K562 (cell line): ENCODE results near the gene RAP1A. TPM values are rescaled to one million over a fixed set of nuclear protein-coding genes. Genes with fewer than 3 reads are reported as not detected.
A peak's percentile ranks its signal among the peaks of the same experiment; 100 is the strongest.

ENCODE experiments used
- CAMTA2 ChIP-seq: fragments of 250-450 bp; sonication (Bioruptor Pico); conservative IDR thresholded peaks from 2 replicates; pipeline ENCODE4 v1.5.1; 2022
- CUX1 ChIP-seq: fragments of 200-800 bp; sonication (Bioruptor generic); IDR thresholded peaks from 2 replicates; pipeline ENCODE4 v1.6.1; 2016; ENCODE audit warnings: missing genetic modification characterization, missing compliant biosample characterization
- JUNB ChIP-seq: fragments of 450-650 bp; formaldehyde crosslinking; conservative IDR thresholded peaks from 2 replicates; pipeline ENCODE4 v1.4.0; 2020; ENCODE audit warnings: mild to moderate bottlenecking
- NCOA2 ChIP-seq, 2 experiments: fragments of 450-650 bp; IDR thresholded peaks; 2 replicates each; pipeline ENCODE4 v1.6.1; 2018; ENCODE audit warnings: mild to moderate bottlenecking in 2 of 2, moderate library complexity in 1 of 2; ENCODE audit not compliant: partially characterized antibody in 2 of 2
- SIX5 ChIP-seq, 2 experiments: IDR thresholded peaks; 2 replicates each; pipeline ENCODE4 v1.6.1; 2011; ENCODE audit warnings: low read length in 2 of 2, borderline replicate concordance in 1 of 2, low read depth in 1 of 2, mild to moderate bottlenecking in 1 of 2, moderate library complexity in 1 of 2; ENCODE audit not compliant: insufficient read depth in 1 of 2
- ZNF263 ChIP-seq: sonication (generic); formaldehyde crosslinking; IDR thresholded peaks from 2 replicates; pipeline ENCODE4 v1.8.0; 2022; ENCODE audit warnings: mild to moderate bottlenecking, missing genetic modification reagents, borderline replicate concordance
- ZNF408 ChIP-seq: fragments of 250-450 bp; sonication (Bioruptor Pico); IDR thresholded peaks from 2 replicates; pipeline ENCODE4 v1.4.0; 2020; ENCODE audit warnings: low read depth, mild to moderate bottlenecking, moderate library complexity
- ZNF584 ChIP-seq: fragments of 200-800 bp; sonication (Bioruptor generic); IDR thresholded peaks from 2 replicates; pipeline ENCODE4 v1.6.1; 2016; ENCODE audit warnings: low read depth, mild to moderate bottlenecking, missing genetic modification characterization, missing compliant biosample characterization
- ZNF766 ChIP-seq: fragments of 200-800 bp; sonication (Bioruptor generic); conservative IDR thresholded peaks from 2 replicates; pipeline ENCODE4 v1.6.1; 2016; ENCODE audit warnings: missing genetic modification characterization, missing compliant biosample characterization
- polyA plus RNA-seq, 8 experiments: library from polyadenylated mRNA; depleted of rRNA in 4 of 8; stranded (reverse) in 5 of 8; unstranded in 3 of 8; fragments of >200 nt; fragmentation: Nextera tagmentation in 2 of 8; fragmentation: Illumina TruSeq in 1 of 8; extraction: Ambion mirVana in 2 of 8; extraction: Trizol in 1 of 8; gene quantifications; 2 replicates each; pipeline versions ENCODE4 v1.2.1 to v1.2.3, GENCODE V29; 2011 to 2014; ENCODE audit warnings: inconsistent platforms in 1 of 8, missing spikeins in 1 of 8
- total RNA-seq, 7 experiments: library from RNA; depleted of rRNA in 6 of 7; stranded (reverse); fragments of >200 nt in 6 of 7; fragmentation: Illumina TruSeq in 2 of 7; extraction: Trizol in 2 of 7; gene quantifications; 2 replicates each; pipeline versions ENCODE4 v1.2.1 to v1.2.3, GENCODE V29; 2011 to 2021; ENCODE audit warnings: low replicate concordance in 1 of 7
- TF ChIP-seq, protein P1 (sequence below): fragments of 250-450 bp; sonication (Bioruptor Pico); IDR thresholded peaks from 2 replicates; pipeline ENCODE4 v1.5.0; 2020; ENCODE audit warnings: mild to moderate bottlenecking
- TF ChIP-seq, protein P2 (sequence below): sonication (generic); formaldehyde crosslinking; IDR thresholded peaks from 2 replicates; pipeline ENCODE4 v1.8.0; 2022; ENCODE audit warnings: mild to moderate bottlenecking, missing genetic modification reagents, borderline replicate concordance
- TF ChIP-seq, protein P3 (sequence below), 2 experiments: fragments of 450-650 bp in 1 of 2; IDR thresholded peaks; 2 replicates each; pipeline ENCODE4 v1.6.1; 2011 to 2017; ENCODE audit warnings: low read depth in 2 of 2, antibody characterized with exemption in 1 of 2, borderline replicate concordance in 1 of 2, low read length in 1 of 2, mild to moderate bottlenecking in 1 of 2, mixed read lengths in 1 of 2; ENCODE audit not compliant: control insufficient read depth in 1 of 2

RAP1A gene
- total and polyA plus RNA-seq, 9 of the 15 experiments (the other 6 are each of a cell fraction or from before 2014, with no cell fraction given) = 13.4 to 86.2 (median 32.5) TPM

- TF ChIP-seq CAMTA2 (CRISPR knock-in tag) = no peak
- TF ChIP-seq ZNF408 = no peak
- TF ChIP-seq CUX1 = no peak
- TF ChIP-seq ZNF584 (CRISPR knock-in tag) = peak; percentile 94
- no peak; the same call in 1 of the 2 replicates for TF ChIP-seq ZNF766 (CRISPR knock-in tag)
- no peak for TF ChIP-seq SIX5 (IDR thresholded peaks at IDR 0.05; ENCODE audit: borderline replicate concordance in 1 of 2, insufficient read depth in 1 of 2, low read depth in 1 of 2, low read length in 2 of 2)
- TF ChIP-seq JUNB (CRISPR knock-in tag) = no peak
- TF ChIP-seq, protein P1, sequence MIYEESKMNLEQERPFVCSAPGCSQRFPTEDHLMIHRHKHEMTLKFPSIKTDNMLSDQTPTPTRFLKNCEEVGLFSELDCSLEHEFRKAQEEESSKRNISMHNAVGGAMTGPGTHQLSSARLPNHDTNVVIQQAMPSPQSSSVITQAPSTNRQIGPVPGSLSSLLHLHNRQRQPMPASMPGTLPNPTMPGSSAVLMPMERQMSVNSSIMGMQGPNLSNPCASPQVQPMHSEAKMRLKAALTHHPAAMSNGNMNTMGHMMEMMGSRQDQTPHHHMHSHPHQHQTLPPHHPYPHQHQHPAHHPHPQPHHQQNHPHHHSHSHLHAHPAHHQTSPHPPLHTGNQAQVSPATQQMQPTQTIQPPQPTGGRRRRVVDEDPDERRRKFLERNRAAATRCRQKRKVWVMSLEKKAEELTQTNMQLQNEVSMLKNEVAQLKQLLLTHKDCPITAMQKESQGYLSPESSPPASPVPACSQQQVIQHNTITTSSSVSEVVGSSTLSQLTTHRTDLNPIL (CRISPR knock-in tag) = no peak
- TF ChIP-seq ZNF263 (CRISPR knock-in tag) = peak; percentile 82
- TF ChIP-seq, protein P2, sequence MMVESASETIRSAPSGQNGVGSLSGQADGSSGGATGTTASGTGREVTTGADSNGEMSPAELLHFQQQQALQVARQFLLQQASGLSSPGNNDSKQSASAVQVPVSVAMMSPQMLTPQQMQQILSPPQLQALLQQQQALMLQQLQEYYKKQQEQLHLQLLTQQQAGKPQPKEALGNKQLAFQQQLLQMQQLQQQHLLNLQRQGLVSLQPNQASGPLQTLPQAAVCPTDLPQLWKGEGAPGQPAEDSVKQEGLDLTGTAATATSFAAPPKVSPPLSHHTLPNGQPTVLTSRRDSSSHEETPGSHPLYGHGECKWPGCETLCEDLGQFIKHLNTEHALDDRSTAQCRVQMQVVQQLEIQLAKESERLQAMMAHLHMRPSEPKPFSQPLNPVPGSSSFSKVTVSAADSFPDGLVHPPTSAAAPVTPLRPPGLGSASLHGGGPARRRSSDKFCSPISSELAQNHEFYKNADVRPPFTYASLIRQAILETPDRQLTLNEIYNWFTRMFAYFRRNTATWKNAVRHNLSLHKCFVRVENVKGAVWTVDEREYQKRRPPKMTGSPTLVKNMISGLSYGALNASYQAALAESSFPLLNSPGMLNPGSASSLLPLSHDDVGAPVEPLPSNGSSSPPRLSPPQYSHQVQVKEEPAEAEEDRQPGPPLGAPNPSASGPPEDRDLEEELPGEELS (CRISPR knock-in tag) = no peak
- TF ChIP-seq NCOA2 (IDR thresholded peaks at IDR 0.05; ENCODE audit: partially characterized antibody in 2 of 2) = no peak
- TF ChIP-seq, protein P3, sequence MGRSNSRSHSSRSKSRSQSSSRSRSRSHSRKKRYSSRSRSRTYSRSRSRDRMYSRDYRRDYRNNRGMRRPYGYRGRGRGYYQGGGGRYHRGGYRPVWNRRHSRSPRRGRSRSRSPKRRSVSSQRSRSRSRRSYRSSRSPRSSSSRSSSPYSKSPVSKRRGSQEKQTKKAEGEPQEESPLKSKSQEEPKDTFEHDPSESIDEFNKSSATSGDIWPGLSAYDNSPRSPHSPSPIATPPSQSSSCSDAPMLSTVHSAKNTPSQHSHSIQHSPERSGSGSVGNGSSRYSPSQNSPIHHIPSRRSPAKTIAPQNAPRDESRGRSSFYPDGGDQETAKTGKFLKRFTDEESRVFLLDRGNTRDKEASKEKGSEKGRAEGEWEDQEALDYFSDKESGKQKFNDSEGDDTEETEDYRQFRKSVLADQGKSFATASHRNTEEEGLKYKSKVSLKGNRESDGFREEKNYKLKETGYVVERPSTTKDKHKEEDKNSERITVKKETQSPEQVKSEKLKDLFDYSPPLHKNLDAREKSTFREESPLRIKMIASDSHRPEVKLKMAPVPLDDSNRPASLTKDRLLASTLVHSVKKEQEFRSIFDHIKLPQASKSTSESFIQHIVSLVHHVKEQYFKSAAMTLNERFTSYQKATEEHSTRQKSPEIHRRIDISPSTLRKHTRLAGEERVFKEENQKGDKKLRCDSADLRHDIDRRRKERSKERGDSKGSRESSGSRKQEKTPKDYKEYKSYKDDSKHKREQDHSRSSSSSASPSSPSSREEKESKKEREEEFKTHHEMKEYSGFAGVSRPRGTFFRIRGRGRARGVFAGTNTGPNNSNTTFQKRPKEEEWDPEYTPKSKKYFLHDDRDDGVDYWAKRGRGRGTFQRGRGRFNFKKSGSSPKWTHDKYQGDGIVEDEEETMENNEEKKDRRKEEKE (IDR thresholded peaks at IDR 0.05; ENCODE audit: borderline replicate concordance in 1 of 2, control insufficient read depth in 1 of 2, low read depth in 2 of 2, low read length in 1 of 2) = no peak
Measured at GRCh38 chr1:111733183-111733991, 113.8 kb downstream of the RAP1A start (continued).
